ENCODE results near the gene C16orf74.

C16orf74 gene

GRCh38 chr16:85774136-85774535 is 23.2 kb upstream of the C16orf74 start:
- no peak for DNase-seq

GRCh38 chr16:85773044-85773443 is 22.1 kb upstream of the C16orf74 start:
- DNase-seq = no peak

- no peak for DNase-seq
Observed at GRCh38 chr16:85770741-85771140, 19.8 kb upstream of the C16orf74 start.

GRCh38 chr16:85768199-85768598 is 17.3 kb upstream of the C16orf74 start:
- no peak for DNase-seq

- no peak for DNase-seq
Observed at GRCh38 chr16:85767531-85767930, 16.6 kb upstream of the C16orf74 start.

GRCh38 chr16:85765767-85766166 is 14.9 kb upstream of the C16orf74 start:
- no peak for DNase-seq

- DNase-seq = no peak
Observed at GRCh38 chr16:85765211-85765610, 14.3 kb upstream of the C16orf74 start.

GRCh38 chr16:85763616-85764015 is 12.7 kb upstream of the C16orf74 start:
- DNase-seq = no peak

GRCh38 chr16:85762970-85763369 is 12.1 kb upstream of the C16orf74 start:
- no peak for DNase-seq

- no peak for DNase-seq
Observed at GRCh38 chr16:85761861-85762260, 11.0 kb upstream of the C16orf74 start.

- no peak for DNase-seq
Observed at GRCh38 chr16:85759631-85760419, 8.9 kb upstream of the C16orf74 start.

GRCh38 chr16:85759136-85759535 is 8.2 kb upstream of the C16orf74 start:
- DNase-seq = no peak

GRCh38 chr16:85757341-85757822 is 6.5 kb upstream of the C16orf74 start:
- DNase-seq = no peak

GRCh38 chr16:85755929-85756768 is 5.3 kb upstream of the C16orf74 start:
- no peak for DNase-seq

GRCh38 chr16:85754413-85754812 is 3.5 kb upstream of the C16orf74 start:
- DNase-seq = peak; percentile 30 to 55

GRCh38 chr16:85753976-85754375 is 3.1 kb upstream of the C16orf74 start:
- no peak for DNase-seq

GRCh38 chr16:85753559-85753958 is 2.7 kb upstream of the C16orf74 start:
- no peak for DNase-seq

- no peak for DNase-seq
Observed at GRCh38 chr16:85752511-85753420, 1.9 kb upstream of the C16orf74 start.

- DNase-seq = no peak
Observed at GRCh38 chr16:85751698-85752501, 1.0 kb upstream of the C16orf74 start.

GRCh38 chr16:85750146-85750826 is 610 bp downstream of the C16orf74 start:
- no peak for DNase-seq

GRCh38 chr16:85749771-85750145 is 1.1 kb downstream of the C16orf74 start:
- DNase-seq = no peak
